Suppressor macrophage treated with lipopolysaccharide for 4 hours (primary cell): ENCODE results near the gene DISP3.

Experiments
- DNase-seq: peaks from one replicate; pipeline ENCODE4 v3.0.0-alpha.2; 2020

The DISP3 gene

GRCh38 chr1:11518016-11518701, 39.2 kb downstream of the DISP3 start:
- no peak for DNase-seq

- DNase-seq, result no peak
Measured at GRCh38 chr1:11518791-11519628, 40.1 kb downstream of the DISP3 start.

GRCh38 chr1:11519629-11520031, 40.7 kb downstream of the DISP3 start:
- DNase-seq, result no peak

GRCh38 chr1:11520531-11521233, 41.7 kb downstream of the DISP3 start:
- no peak for DNase-seq

GRCh38 chr1:11521582-11522399, 42.8 kb downstream of the DISP3 start:
- no peak for DNase-seq

- no peak for DNase-seq
Measured at GRCh38 chr1:11522400-11523235, 43.7 kb downstream of the DISP3 start.

GRCh38 chr1:11523261-11523660, 44.3 kb downstream of the DISP3 start:
- no peak for DNase-seq

- no peak for DNase-seq
Measured at GRCh38 chr1:11523746-11524464, 45.0 kb downstream of the DISP3 start.

GRCh38 chr1:11524465-11525150, 45.7 kb downstream of the DISP3 start:
- DNase-seq, result no peak

GRCh38 chr1:11525151-11525505, 46.2 kb downstream of the DISP3 start:
- no peak for DNase-seq

GRCh38 chr1:11525516-11525915, 46.6 kb downstream of the DISP3 start:
- no peak for DNase-seq

GRCh38 chr1:11526071-11526895, 47.3 kb downstream of the DISP3 start:
- DNase-seq, result no peak

- no peak for DNase-seq
Measured at GRCh38 chr1:11527541-11528452, 48.8 kb downstream of the DISP3 start.

GRCh38 chr1:11528611-11529261, 49.8 kb downstream of the DISP3 start:
- no peak for DNase-seq

GRCh38 chr1:11529330-11529729, 50.4 kb downstream of the DISP3 start:
- DNase-seq, result no peak

- no peak for DNase-seq
Measured at GRCh38 chr1:11529763-11530730, 51.1 kb downstream of the DISP3 start.
